ENCODE measurements around the gene NTSR2. TPM values are rescaled to one million over a fixed set of nuclear protein-coding genes. Genes with fewer than 3 reads are reported as not detected.

The NTSR2 gene
- total and polyA plus RNA-seq, 2 experiments from 2014 or later = 0.10 TPM; not detected in 1

GRCh38 chr2:11629215-11629614 lies 40.8 kb downstream of the NTSR2 start (continued):
- TF ChIP-seq ZNF462 (CRISPR knock-in tag; IDR thresholded peaks at IDR 0.05) (no peak), POLR2AphosphoS5 (IDR thresholded peaks at IDR 0.05; ENCODE audit: low read depth) (no peak), EZH2 (IDR thresholded peaks at IDR 0.05; ENCODE audit: low read depth, unreplicated experiment) (no peak), CTCF (conservative IDR thresholded peaks at IDR 0.05; ENCODE audit: low read depth in 2 of 2) (no peak)

- Histone ChIP-seq H3K9me2 (ENCODE audit: insufficient read depth) (no peaks in the 10 kb centered on the region), H3K4me1 (ENCODE audit: insufficient read depth) (no peaks in the 10 kb centered on the region), H3K4me3 (no peak overlapping the region), H3K79me2 (replicated peaks; ENCODE audit: insufficient read depth) (no peaks in the 10 kb centered on the region), H2AFZ (no peak overlapping the region), H3K27ac (ENCODE audit: low read depth) (no peak overlapping the region), H3K4me2 (no peak overlapping the region), H3K36me3 (ENCODE audit: insufficient read depth) (peaks cover 31% of the 10 kb centered on the region), H4K20me1 (replicated peaks; ENCODE audit: insufficient read depth) (no peaks in the 10 kb centered on the region; the same call in 1 of the 2 replicates), H3K27me3 (ENCODE audit: insufficient read depth) (no peaks in the 10 kb centered on the region), H3F3A (replicated peaks; ENCODE audit: low read depth) (no peaks in the 10 kb centered on the region)
- no peak overlapping the region for H3K27ac Mint-ChIP-seq
- no peak for ATAC-seq
- H3K4me3 Mint-ChIP-seq = no peak overlapping the region
- no peak for DNase-seq (ENCODE audit: low spot score)
- peaks cover 10% of the 10 kb centered on the region for H3K9me3 Mint-ChIP-seq
- peaks cover 5% of the 10 kb centered on the region; the same call in 2 of the 3 replicates for H3K4me1 Mint-ChIP-seq
- H3K27me3 Mint-ChIP-seq (ENCODE audit: insufficient read depth, low read depth, poor library complexity) = peaks cover 1% of the 10 kb centered on the region
- peaks cover 78% of the 10 kb centered on the region for H3K36me3 Mint-ChIP-seq (ENCODE audit: low read depth)
- TF ChIP-seq ZNF462 (CRISPR knock-in tag; IDR thresholded peaks at IDR 0.05) (no peak), POLR2AphosphoS5 (IDR thresholded peaks at IDR 0.05; ENCODE audit: low read depth) (no peak), ETS1 (IDR thresholded peaks at IDR 0.05) (no peak), EZH2phosphoT487 (IDR thresholded peaks at IDR 0.05; ENCODE audit: unreplicated experiment) (no peak)
Observed at GRCh38 chr2:11628675-11629074, 41.3 kb downstream of the NTSR2 start.
